Spleen (tissue), 11 donors: ENCODE measurements around the gene SHISAL2B. TPM values are rescaled to one million over a fixed set of nuclear protein-coding genes. Genes with fewer than 3 reads are reported as not detected.

ENCODE experiments used
- DNase-seq: peaks from one replicate; pipeline ENCODE4 v3.0.0-alpha.2; 2020
- H3K27ac ChIP-seq, 8 donors: fragments of 200-600 bp; sonication (generic) in 7 of 8; 1 replicate in 4 of 8; 2 replicates in 4 of 8; pipeline versions ENCODE4 v1.5.0 to v1.8.0; 2016 to 2021; ENCODE audit warnings: inconsistent platforms in 4 of 8, mild to moderate bottlenecking in 4 of 8, moderate library complexity in 1 of 8
- H3K27me3 ChIP-seq, 7 donors: fragments of 200-600 bp; sonication (generic) in 6 of 7; replicated peaks in 1 of 7; 1 replicate in 4 of 7; 2 replicates in 3 of 7; pipeline versions ENCODE4 v1.5.0 to v1.8.0; 2016 to 2021; ENCODE audit warnings: inconsistent platforms in 3 of 7, mild to moderate bottlenecking in 1 of 7
- H3K36me3 ChIP-seq, 6 donors: fragments of 200-600 bp; sonication (generic) in 5 of 6; 1 replicate in 4 of 6; 2 replicates in 2 of 6; pipeline versions ENCODE4 v1.5.0 to v1.8.0; 2016 to 2021; ENCODE audit warnings: inconsistent platforms in 2 of 6
- H3K4me1 ChIP-seq, 6 donors: fragments of 200-600 bp; sonication (generic) in 5 of 6; 1 replicate in 3 of 6; 2 replicates in 3 of 6; pipeline versions ENCODE4 v1.5.0 to v1.8.0; 2016 to 2021; ENCODE audit warnings: inconsistent platforms in 3 of 6
- H3K4me3 ChIP-seq, 8 donors: fragments of 200-600 bp; sonication (generic) in 7 of 8; 1 replicate in 4 of 8; 2 replicates in 4 of 8; pipeline versions ENCODE4 v1.5.0 to v1.8.0; 2016 to 2021; ENCODE audit warnings: inconsistent platforms in 4 of 8, mild to moderate bottlenecking in 4 of 8, moderate library complexity in 2 of 8
- H3K9me3 ChIP-seq, 8 donors: fragments of 200-600 bp; sonication (generic) in 7 of 8; 1 replicate in 4 of 8; 2 replicates in 4 of 8; pipeline versions ENCODE4 v1.5.0 to v1.8.0; 2016 to 2021; ENCODE audit warnings: inconsistent platforms in 4 of 8
- CTCF ChIP-seq, 11 experiments: fragments of 200-600 bp in 7 of 11; fragments of 450-650 bp in 4 of 11; sonication (generic) in 4 of 11; IDR thresholded peaks in 8 of 11; conservative IDR thresholded peaks in 3 of 11; 1 replicate in 7 of 11; 2 replicates in 4 of 11; pipeline versions ENCODE4 v1.4.0 to v1.8.0; 2016 to 2021; ENCODE audit warnings: antibody characterized with exemption in 11 of 11, inconsistent platforms in 4 of 11, mild to moderate bottlenecking in 1 of 11
- POLR2A ChIP-seq, 3 donors: fragments of 450-650 bp; IDR thresholded peaks; one replicate each; pipeline ENCODE4 v1.5.1; 2017; ENCODE audit warnings: antibody characterized with exemption in 3 of 3, mild to moderate bottlenecking in 1 of 3
- POLR2AphosphoS5 ChIP-seq, 3 donors: sonication (generic); formaldehyde crosslinking; IDR thresholded peaks; one replicate each; pipeline ENCODE4 v1.5.1; 2017; ENCODE audit warnings: antibody characterized with exemption in 3 of 3
- WGBS, 5 donors: extraction: QIAGEN DNeasy Blood & Tissue Kit in 3 of 5; methylation state at CpG; one replicate each; pipeline versions ENCODE4 v1.1.5 to v1.1.7; 2013 to 2018; 5-methylcytosine and 5-hydroxymethylcytosine counted together
- intact Hi-C: fragments of 100-400 bp; cut with DNase I; formaldehyde crosslinking; loops from one replicate; pipeline ENCODE4 v1.15.0; 2023; ENCODE audit warnings: low total_unique reads
- polyA plus RNA-seq, 3 donors: library from polyadenylated mRNA; stranded (reverse); fragments of 200-250 nt; gene quantifications; one replicate each; pipeline ENCODE4 v1.2.1, GENCODE V29; 2013
- total RNA-seq, 7 donors: library from RNA; depleted of rRNA in 3 of 7; stranded (reverse); fragments of >200 nt in 3 of 7; fragmentation: NEBNext Ultra II Directional in 4 of 7; extraction: Animal tissue kit (Norgen Biotek cat#: 25700) in 4 of 7; gene quantifications; one replicate each; pipeline versions ENCODE4 v1.1.0 to v1.2.1, GENCODE V29; 2016 to 2021
- donor health status: healthy with polysubstance abuse.
- donor health status: DM: no; HTN: no; CAD: no; lungs with moderate emphysema.
- donor health status: DM: no; HTN: no; CAD: no.
- donor health status: Bipolar disorder and iron deficiency.
- donor health status: healthy.
- donor health status: DM: no; HTN: no; CAD: no.
- donor health status: DM: yes; HTN: yes; CAD: no.

SHISAL2B gene
- total and polyA plus RNA-seq, 10 donors, result not detected

GRCh38 chr5:64765804-64766504 lies 75.7 kb downstream of the SHISAL2B start:
- Histone ChIP-seq H3K36me3 (peaks cover 0 to 39% (median 10%) of the 10 kb centered on the region in 6 donors), H3K4me1 (peaks cover 31 to 80% (median 52%) of the 10 kb centered on the region in 6 donors), H3K9me3 (no peaks in the 10 kb centered on the region), H3K4me3 (peak overlapping the region in 1 of 8 donors; percentile 92), H3K27me3 (no peaks in the 10 kb centered on the region), H3K27ac (no peak overlapping the region)
- TF ChIP-seq CTCF (IDR thresholded peaks at IDR 0.05 in 8 of 11, conservative IDR thresholded peaks at IDR 0.05 in 3 of 11) (no peak), POLR2AphosphoS5 (IDR thresholded peaks at IDR 0.05) (no peak), POLR2A (IDR thresholded peaks at IDR 0.05) (no peak)
- WGBS, 5 donors, result 97 to 100% (median 98%) methylated on average over 2 of the region's 2 CpGs
- intact Hi-C loops, result no loop called here
- DNase-seq, result no peak

DNA sequence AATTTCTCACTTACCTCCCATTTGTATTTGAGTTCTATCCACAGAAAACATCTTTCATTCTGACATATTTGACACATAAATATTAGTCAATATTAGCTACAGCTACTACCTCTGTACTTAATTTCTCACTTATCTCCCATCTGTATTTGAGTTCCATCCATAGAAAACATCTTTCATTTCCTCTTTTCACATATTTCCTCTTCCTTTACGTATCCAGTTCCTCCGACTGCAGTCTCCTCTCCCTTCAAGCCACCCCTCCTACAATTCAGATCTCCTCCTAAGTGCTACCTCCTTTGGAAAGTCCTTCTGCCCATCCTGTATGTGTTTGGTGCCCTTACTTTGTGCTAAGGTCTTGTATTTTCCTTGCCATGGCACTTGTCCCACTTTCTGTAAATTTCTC lies 76.6 kb downstream of the SHISAL2B start:
- Histone ChIP-seq H3K4me3 (peak overlapping the region in 7 of 8 donors; percentile 74 to 92 (median 84)), H3K27ac (peak overlapping the region in 1 of 8 donors; percentile 26), H3K9me3 (no peaks in the 10 kb centered on the region), H3K4me1 (peaks cover 31 to 85% (median 54%) of the 10 kb centered on the region in 6 donors), H3K36me3 (peaks cover 0 to 30% (median 6%) of the 10 kb centered on the region in 6 donors), H3K27me3 (no peaks in the 10 kb centered on the region)
- 19 to 49% (median 42%) methylated on average over 2 of the region's 2 CpGs for WGBS, 5 donors
- intact Hi-C loops, result no loop called here
- DNase-seq, result no peak
- TF ChIP-seq POLR2A (IDR thresholded peaks at IDR 0.05) (no peak), CTCF (IDR thresholded peaks at IDR 0.05 in 8 of 11, conservative IDR thresholded peaks at IDR 0.05 in 3 of 11) (no peak), POLR2AphosphoS5 (IDR thresholded peaks at IDR 0.05) (no peak)

Other genes with a start within 250 kb of the SHISAL2B start
- gene RGS7BP, start 184.5 kb upstream of the SHISAL2B start, total RNA-seq, result 1 to 10 TPM in 4 of 7 donors, under 1 TPM in 3; 0.18 to 3.7 (median 1.2) TPM
- gene RGS7BP, start 184.5 kb upstream of the SHISAL2B start, polyA plus RNA-seq, result under 1 TPM; 0.11 to 0.64 (median 0.12) TPM
- 10 to 100 TPM; 10.8 to 18.7 (median 16.4) TPM for gene SREK1IP1, start 78.2 kb downstream of the SHISAL2B start, total RNA-seq
- 10 to 100 TPM; 10.5 to 27.3 (median 17.0) TPM for gene SREK1IP1, start 78.2 kb downstream of the SHISAL2B start, polyA plus RNA-seq
- 10 to 100 TPM; 11.1 to 22.1 (median 16.5) TPM for gene CWC27, start 78.4 kb downstream of the SHISAL2B start, total RNA-seq
- gene CWC27, start 78.4 kb downstream of the SHISAL2B start, polyA plus RNA-seq, result 10 to 100 TPM; 11.8 to 17.9 (median 14.9) TPM